ENCODE results near the gene ASB2.

GRCh38 chr14:93930989-93931307, 45.4 kb downstream of the ASB2 start:
- TF ChIP-seq CTCF (conservative IDR thresholded peaks at IDR 0.05 in 1 of 2, IDR thresholded peaks at IDR 0.05 in 1 of 2; ENCODE audit: low read depth in 1 of 2, low read length in 2 of 2) (no peak), EZH2 (IDR thresholded peaks at IDR 0.05; ENCODE audit: low read length, missing control alignments) (no peak)
